GM13976 (cell line): ENCODE results near the gene MVB12B.
"Not testable (repeated sequence)": the region's sequence is repeated elsewhere in the genome, so short reads cannot be mapped to it uniquely, and the experiment has no call there.

ENCODE experiments used
- DNase-seq: peaks from one replicate; pipeline ENCODE4 v3.0.0; 2012; ENCODE audit warnings: low spot score
- CTCF ChIP-seq: IDR thresholded peaks from 2 replicates; pipeline ENCODE4 v1.5.1; 2012; ENCODE audit warnings: borderline replicate concordance, mild to moderate bottlenecking; ENCODE audit not compliant: insufficient read depth; ENCODE audit errors: extremely low read depth, missing control alignments, control extremely low read depth
- in situ Hi-C: fragments of 300-500 bp; cut with MboI; formaldehyde crosslinking; loops from one replicate; pipeline ENCODE4 v1.12.0; 2022; ENCODE audit warnings: low sequenced_read_pairs, mixed read lengths, inconsistent platforms; ENCODE audit not compliant: unreplicated experiment

The MVB12B gene

GRCh38 chr9:126551812-126552211 lies 225.2 kb downstream of the MVB12B start:
- in situ Hi-C loops = loop anchor here (10.0 kb wide), 1 partner anchor 47 kb away; no protein-coding TSS in a partner anchor
- no peak for DNase-seq

DNA sequence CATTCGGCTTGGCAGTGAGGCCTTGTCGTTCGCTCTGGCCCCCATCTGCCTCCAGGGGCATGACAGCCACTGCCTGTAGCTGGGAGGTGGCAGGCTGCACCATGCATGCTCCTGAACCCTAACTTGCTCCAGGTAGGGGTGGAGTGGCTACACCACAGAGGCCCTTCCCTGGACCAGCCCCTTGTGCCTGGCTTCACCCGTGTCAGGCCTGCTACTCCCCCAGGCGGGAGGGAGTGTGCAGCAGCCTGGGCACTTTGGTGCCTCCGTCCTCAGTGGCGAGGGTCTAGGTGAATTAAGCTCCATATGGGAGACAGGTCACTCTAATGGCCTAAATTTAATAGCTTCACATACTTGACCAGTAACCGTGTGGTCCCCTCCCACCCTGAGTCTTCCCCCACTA lies 227.7 kb downstream of the MVB12B start:
- in situ Hi-C loops = loop anchor here (10.0 kb wide), 1 partner anchor 49 kb away; no protein-coding TSS in a partner anchor
- no peak for TF ChIP-seq CTCF
- DNase-seq = no peak

More at GRCh38 chr9:126551812-126552211, 225.2 kb downstream of the MVB12B start:
- TF ChIP-seq CTCF = no peak

DNA sequence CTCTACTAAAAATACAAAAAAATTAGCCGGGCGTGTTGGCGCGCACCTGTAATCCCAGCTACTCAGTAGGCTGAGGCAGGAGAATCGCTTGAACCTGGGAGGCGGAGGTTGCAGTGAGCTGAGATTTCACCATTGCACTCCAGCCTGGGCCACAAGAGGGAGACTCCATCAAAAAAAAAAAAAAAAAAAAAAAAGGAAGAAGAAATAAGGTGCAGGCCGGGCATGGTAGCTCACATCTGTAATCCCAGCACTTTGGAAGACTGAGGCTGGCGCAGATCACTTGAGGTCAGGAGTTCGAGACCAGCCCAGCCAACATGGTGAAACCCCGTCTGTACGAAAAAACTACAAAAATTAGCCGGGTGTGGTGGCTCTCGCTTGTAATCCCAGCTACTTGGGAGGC lies 228.8 kb downstream of the MVB12B start:
- in situ Hi-C loops = loop anchor here (10.0 kb wide), 1 partner anchor 51 kb away; no protein-coding TSS in a partner anchor

More for the DNA sequence above, 228.8 kb downstream of the MVB12B start:
- DNase-seq = not testable (repeated sequence)
